Prostate gland (tissue), 2 donors: ENCODE data around the gene POLD2.

Experiments
- CTCF ChIP-seq, 4 experiments: fragments of 200-600 bp in 2 of 4; fragments of 450-650 bp in 2 of 4; sonication (generic) in 2 of 4; IDR thresholded peaks; 1 replicate in 3 of 4; 2 replicates in 1 of 4; pipeline ENCODE4 v1.5.1; 2016 to 2019; ENCODE audit warnings: antibody characterized with exemption in 4 of 4, mild to moderate bottlenecking in 2 of 4, moderate library complexity in 2 of 4
- POLR2A ChIP-seq: fragments of 450-650 bp; IDR thresholded peaks from one replicate; pipeline ENCODE4 v1.6.1; 2016; ENCODE audit warnings: antibody characterized with exemption, mild to moderate bottlenecking

DNA sequence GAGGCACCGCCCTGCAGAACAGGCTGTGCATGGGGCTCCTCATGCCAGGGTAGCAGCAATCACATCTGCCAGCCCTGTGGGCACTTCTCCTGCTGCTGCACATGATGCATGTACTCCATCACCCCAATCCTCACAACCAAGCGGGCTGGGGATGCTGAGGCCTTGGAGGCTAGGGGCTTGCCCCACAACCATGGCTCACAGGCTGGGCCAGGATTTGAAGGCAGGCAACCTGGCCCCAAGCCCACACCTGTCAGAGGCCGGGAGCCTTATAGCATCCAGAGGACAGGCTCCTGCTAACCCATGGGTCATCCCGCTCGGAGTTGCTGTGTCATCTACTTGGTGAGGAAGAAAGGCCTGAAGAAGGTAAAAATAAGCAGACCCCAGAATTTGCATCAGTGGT is 43.2 kb downstream of the POLD2 start:
- TF ChIP-seq CTCF (IDR thresholded peaks at IDR 0.05) (no peak), POLR2A (no peak)
